Measurements from ENCODE around the gene MRI1. TPM values are rescaled to one million over a fixed set of nuclear protein-coding genes. Genes with fewer than 3 reads are reported as not detected.

Gene MRI1
- total and polyA plus RNA-seq, 10 of the 15 experiments (the other 5 are each of a cell fraction or from before 2014, with no cell fraction given) = 5.4 to 50.3 (median 28.3) TPM

DNA sequence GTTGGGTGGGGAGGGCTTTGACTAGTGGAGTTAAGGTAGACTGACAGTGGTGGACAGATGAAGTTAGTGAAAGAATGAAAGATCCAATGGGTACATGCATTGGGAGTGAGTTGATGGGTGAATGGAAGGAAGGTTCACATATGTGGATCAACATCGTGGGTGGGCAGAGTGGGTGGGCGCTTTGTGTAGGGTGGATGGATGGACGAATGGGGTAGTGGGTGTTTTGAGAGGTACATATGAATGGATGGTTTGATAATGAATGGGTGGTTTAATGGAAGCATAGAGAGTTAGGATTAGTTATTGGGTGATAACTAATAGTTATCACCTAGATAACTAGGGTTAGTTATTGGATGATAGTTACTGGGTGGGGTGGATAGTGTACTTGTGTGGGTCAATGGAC is 42.4 kb downstream of the MRI1 start:
- H3K4me2 ChIP-seq (ENCODE audit: control insufficient read depth, insufficient read depth) = no peak overlapping the region
- H3K9me3 ChIP-seq (replicated peaks; ENCODE audit: control insufficient read depth, insufficient read depth, low read length) = no peaks in the 10 kb centered on the region; the same call in 2 of the 3 replicates
- H3K79me2 ChIP-seq (ENCODE audit: control insufficient read depth, insufficient read depth, low read length) = no peaks in the 10 kb centered on the region
- no peak for TF ChIP-seq KDM1A (IDR thresholded peaks at IDR 0.05; ENCODE audit: borderline replicate concordance)
- TF ChIP-seq CREM (IDR thresholded peaks at IDR 0.05; ENCODE audit: low read depth) = no peak
- TF ChIP-seq, protein P1, sequence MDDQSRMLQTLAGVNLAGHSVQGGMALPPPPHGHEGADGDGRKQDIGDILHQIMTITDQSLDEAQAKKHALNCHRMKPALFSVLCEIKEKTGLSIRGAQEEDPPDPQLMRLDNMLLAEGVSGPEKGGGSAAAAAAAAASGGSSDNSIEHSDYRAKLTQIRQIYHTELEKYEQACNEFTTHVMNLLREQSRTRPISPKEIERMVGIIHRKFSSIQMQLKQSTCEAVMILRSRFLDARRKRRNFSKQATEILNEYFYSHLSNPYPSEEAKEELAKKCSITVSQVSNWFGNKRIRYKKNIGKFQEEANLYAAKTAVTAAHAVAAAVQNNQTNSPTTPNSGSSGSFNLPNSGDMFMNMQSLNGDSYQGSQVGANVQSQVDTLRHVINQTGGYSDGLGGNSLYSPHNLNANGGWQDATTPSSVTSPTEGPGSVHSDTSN (IDR thresholded peaks at IDR 0.05; ENCODE audit: insufficient replicate concordance, low read depth, low read length) = no peak
- TF ChIP-seq SMC3 (IDR thresholded peaks at IDR 0.05; ENCODE audit: borderline replicate concordance, low read length) = no peak
- no peak for TF ChIP-seq HDAC2 (IDR thresholded peaks at IDR 0.05)
- TF ChIP-seq ZNF217 (IDR thresholded peaks at IDR 0.05) = no peak
- no peak for TF ChIP-seq IKZF1 (conservative IDR thresholded peaks at IDR 0.05)
- no peak for TF ChIP-seq NR2C1 (IDR thresholded peaks at IDR 0.05)
- no peak for TF ChIP-seq NFIC (IDR thresholded peaks at IDR 0.05; ENCODE audit: low read depth, low read length)
- TF ChIP-seq EED (IDR thresholded peaks at IDR 0.05; ENCODE audit: low read depth) = no peak
- in situ Hi-C loops (cut with MboI) = no loop called here
- H3K4me3 ChIP-seq = no peak overlapping the region
- intact Hi-C loops (cut with micrococcal nuclease; ENCODE audit: unreplicated experiment) = no loop called here
- FAIRE-seq = no peak
- no peak for ATAC-seq
- ChIA-PET RAD21 (ENCODE audit: unreplicated experiment) (no interaction called here), SMC1A (ENCODE audit: uncharacterized antibody, unreplicated experiment) (no interaction called here), POLR2A (no interaction called here), CTCF (interaction anchor here (0.8 kb wide), 1 partner anchor 55 kb away, joined by 3 read pairs; no protein-coding TSS in a partner anchor)
- H4K20me1 ChIP-seq (ENCODE audit: control insufficient read depth, insufficient read depth) = no peaks in the 10 kb centered on the region
- H3K36me3 ChIP-seq (ENCODE audit: control insufficient read depth in 2 of 2, insufficient read depth in 2 of 2, low read length in 1 of 2) = no peaks in the 10 kb centered on the region
- no peak overlapping the region for H3K9ac ChIP-seq (ENCODE audit: control insufficient read depth, insufficient read depth, low read length)
- no peak for DNase-seq (ENCODE audit: low read depth, low spot score)
- H3K27me3 ChIP-seq (replicated peaks in 1 of 2; ENCODE audit: control insufficient read depth in 2 of 2, insufficient read depth in 2 of 2, low read length in 1 of 2) = no peaks in the 10 kb centered on the region
- H2AFZ ChIP-seq (ENCODE audit: control insufficient read depth, low read depth, low read length) = no peak overlapping the region
- WGBS (ENCODE audit: insufficient coverage, insufficient replicate concordance, low lambda C conversion rate, missing lambda C conversion rate) = 71% methylated on average over 3 of the region's 3 CpGs
- H3K4me1 ChIP-seq (ENCODE audit: control insufficient read depth, insufficient read depth, low read length) = no peaks in the 10 kb centered on the region
- no TSS peak for BruUV-seq (replicated peaks)
- H3K27ac ChIP-seq (ENCODE audit: control insufficient read depth, insufficient read depth) = no peak overlapping the region
